Measurements from ENCODE around the gene IL10RA.

Gene IL10RA

DNA sequence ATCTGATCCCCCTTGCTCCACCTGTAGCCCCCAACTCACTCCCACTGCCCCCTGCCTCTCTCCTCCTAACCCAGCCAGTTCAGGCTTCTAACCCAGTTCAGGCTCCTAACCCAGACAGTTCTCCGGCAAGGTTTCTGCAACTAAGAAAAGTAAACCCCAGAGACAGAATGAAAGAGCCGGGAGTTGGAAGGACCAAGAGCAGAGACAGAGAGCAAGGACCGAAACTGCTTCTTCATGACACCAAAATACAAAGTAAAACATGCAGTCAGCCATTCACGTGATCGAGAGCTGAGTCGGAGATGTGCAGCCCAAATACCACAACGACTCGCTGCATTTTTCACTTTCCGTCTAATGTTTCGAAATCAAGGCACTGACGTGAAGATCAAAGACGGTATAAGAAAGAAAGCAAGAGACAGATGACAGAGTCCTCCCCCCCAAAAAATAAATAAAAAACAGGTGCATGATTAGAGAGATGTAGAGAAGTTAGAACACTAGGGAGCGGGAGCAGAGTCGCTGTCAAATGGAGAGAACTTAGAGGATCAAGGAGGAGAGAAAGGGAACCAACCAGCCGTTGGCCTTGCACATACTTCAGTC, 884 bp downstream of the IL10RA start:
- Histone ChIP-seq H3K9me3 (ENCODE audit: control insufficient read depth, low read length) (no peaks in the 10 kb centered on the region), H3K4me3 (ENCODE audit: low read depth, low read length) (peak overlapping the region; percentile 31), H3K79me2 (no peaks in the 10 kb centered on the region), H3K4me1 (no peaks in the 10 kb centered on the region), H3K27me3 (ENCODE audit: control insufficient read depth, insufficient read depth, low read length) (no peaks in the 10 kb centered on the region), H3K9ac (no peak overlapping the region), H2AFZ (no peak overlapping the region), H3K4me2 (ENCODE audit: low read length) (no peak overlapping the region), H3K27ac (no peak overlapping the region), H3K36me3 (ENCODE audit: control insufficient read depth, insufficient read depth, low read length) (no peaks in the 10 kb centered on the region)
- TF ChIP-seq, protein P1, sequence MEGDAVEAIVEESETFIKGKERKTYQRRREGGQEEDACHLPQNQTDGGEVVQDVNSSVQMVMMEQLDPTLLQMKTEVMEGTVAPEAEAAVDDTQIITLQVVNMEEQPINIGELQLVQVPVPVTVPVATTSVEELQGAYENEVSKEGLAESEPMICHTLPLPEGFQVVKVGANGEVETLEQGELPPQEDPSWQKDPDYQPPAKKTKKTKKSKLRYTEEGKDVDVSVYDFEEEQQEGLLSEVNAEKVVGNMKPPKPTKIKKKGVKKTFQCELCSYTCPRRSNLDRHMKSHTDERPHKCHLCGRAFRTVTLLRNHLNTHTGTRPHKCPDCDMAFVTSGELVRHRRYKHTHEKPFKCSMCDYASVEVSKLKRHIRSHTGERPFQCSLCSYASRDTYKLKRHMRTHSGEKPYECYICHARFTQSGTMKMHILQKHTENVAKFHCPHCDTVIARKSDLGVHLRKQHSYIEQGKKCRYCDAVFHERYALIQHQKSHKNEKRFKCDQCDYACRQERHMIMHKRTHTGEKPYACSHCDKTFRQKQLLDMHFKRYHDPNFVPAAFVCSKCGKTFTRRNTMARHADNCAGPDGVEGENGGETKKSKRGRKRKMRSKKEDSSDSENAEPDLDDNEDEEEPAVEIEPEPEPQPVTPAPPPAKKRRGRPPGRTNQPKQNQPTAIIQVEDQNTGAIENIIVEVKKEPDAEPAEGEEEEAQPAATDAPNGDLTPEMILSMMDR (IDR thresholded peaks at IDR 0.05), result no peak

DNA sequence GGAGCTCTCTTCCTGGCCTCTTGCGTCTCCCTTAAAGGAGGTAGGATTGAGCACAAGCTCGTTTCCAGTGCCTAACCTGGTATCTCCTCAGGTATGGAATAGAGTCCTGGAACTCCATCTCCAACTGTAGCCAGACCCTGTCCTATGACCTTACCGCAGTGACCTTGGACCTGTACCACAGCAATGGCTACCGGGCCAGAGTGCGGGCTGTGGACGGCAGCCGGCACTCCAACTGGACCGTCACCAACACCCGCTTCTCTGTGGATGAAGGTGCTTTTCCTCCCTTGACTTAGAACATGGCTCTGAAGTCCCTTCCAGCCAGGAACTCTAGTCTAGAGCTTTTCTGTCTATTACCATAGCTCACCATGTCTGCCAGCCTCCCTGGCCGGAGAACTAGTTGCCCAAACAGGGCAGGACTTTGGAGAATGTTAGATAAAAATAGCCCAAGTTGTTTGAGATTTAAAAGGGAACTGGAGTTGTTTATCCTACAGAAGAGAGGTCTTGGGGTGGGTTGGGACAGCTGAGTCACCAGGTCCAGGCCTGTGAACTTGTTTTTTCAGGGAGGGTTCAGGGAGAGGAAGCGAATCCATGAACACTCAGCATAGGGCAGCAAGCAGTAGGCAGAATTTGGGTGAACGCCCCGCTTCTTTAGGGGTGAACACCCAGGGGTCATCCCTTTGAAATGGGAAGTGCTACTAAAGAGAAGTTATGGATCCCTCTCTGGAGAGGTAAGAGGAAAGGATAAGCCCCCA, 3.3 kb downstream of the IL10RA start:
- H3K4me3 ChIP-seq (ENCODE audit: low read depth, low read length), result no peak overlapping the region
- H3K36me3 ChIP-seq (ENCODE audit: control insufficient read depth, insufficient read depth, low read length), result no peaks in the 10 kb centered on the region
- no peaks in the 10 kb centered on the region for H3K27me3 ChIP-seq (ENCODE audit: control insufficient read depth, insufficient read depth, low read length)
- no peaks in the 10 kb centered on the region for H3K79me2 ChIP-seq
- no peaks in the 10 kb centered on the region for H3K9me3 ChIP-seq (ENCODE audit: control insufficient read depth, low read length)
- no peak overlapping the region for H3K9ac ChIP-seq
- TF ChIP-seq, protein P1 (IDR thresholded peaks at IDR 0.05), result no peak
- no peak overlapping the region for H3K27ac ChIP-seq
- no peak overlapping the region for H3K4me2 ChIP-seq (ENCODE audit: low read length)
- no peaks in the 10 kb centered on the region for H3K4me1 ChIP-seq
- no peak overlapping the region for H2AFZ ChIP-seq

DNA sequence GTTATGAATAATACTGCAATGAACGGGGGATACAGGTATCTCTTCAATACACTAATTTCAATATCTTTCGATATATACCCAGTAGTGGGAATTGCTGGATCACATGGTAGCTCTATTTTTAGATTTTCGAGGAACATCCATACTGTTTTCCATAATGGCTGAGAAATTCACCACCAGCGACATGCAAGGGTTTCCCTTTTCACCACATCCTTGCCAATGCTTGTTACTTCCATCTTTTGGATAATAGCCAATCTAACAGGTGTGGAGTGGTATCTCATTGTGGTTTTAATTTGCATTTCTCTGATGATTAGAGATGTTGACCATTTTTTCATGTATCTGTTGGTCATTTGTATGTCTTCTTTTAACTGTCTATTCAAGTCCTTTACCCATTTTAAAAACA, 5.9 kb downstream of the IL10RA start:
- Histone ChIP-seq H2AFZ (no peak overlapping the region), H3K4me1 (no peaks in the 10 kb centered on the region), H3K9ac (no peak overlapping the region), H3K4me2 (ENCODE audit: low read length) (no peak overlapping the region), H3K27ac (no peak overlapping the region), H3K4me3 (ENCODE audit: low read depth, low read length) (no peak overlapping the region), H3K36me3 (ENCODE audit: control insufficient read depth, insufficient read depth, low read length) (no peaks in the 10 kb centered on the region), H3K27me3 (ENCODE audit: control insufficient read depth, insufficient read depth, low read length) (no peaks in the 10 kb centered on the region), H3K9me3 (ENCODE audit: control insufficient read depth, low read length) (no peaks in the 10 kb centered on the region), H3K79me2 (no peaks in the 10 kb centered on the region)
- TF ChIP-seq, protein P1 (IDR thresholded peaks at IDR 0.05), result no peak

DNA sequence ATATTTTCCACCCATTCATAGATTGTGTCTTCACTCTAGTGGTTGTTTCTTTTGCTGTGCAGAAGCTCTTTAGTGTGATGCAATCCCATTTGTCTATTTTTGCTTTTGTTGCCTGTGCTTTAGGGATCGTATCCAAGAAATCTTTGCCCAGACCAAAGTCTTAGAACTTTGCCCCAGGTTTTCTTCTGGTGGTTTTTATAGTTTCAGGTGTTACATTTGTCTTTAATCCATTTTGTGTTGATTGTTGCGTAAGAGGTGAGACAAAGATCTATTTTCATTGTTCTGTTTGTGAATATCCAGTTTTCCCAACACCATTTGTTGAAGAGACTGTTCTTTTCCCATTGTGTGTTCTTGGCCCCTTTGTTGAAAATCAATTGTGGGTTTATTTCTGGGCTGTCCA, 6.4 kb downstream of the IL10RA start:
- no peak overlapping the region for H3K9ac ChIP-seq
- no peak overlapping the region for H3K4me3 ChIP-seq (ENCODE audit: low read depth, low read length)
- no peaks in the 10 kb centered on the region for H3K4me1 ChIP-seq
- H3K36me3 ChIP-seq (ENCODE audit: control insufficient read depth, insufficient read depth, low read length), result no peaks in the 10 kb centered on the region
- H3K9me3 ChIP-seq (ENCODE audit: control insufficient read depth, low read length), result no peaks in the 10 kb centered on the region
- H3K27ac ChIP-seq, result no peak overlapping the region
- TF ChIP-seq, protein P1 (IDR thresholded peaks at IDR 0.05), result no peak
- H3K27me3 ChIP-seq (ENCODE audit: control insufficient read depth, insufficient read depth, low read length), result no peaks in the 10 kb centered on the region
- no peak overlapping the region for H2AFZ ChIP-seq
- no peak overlapping the region for H3K4me2 ChIP-seq (ENCODE audit: low read length)
- H3K79me2 ChIP-seq, result no peaks in the 10 kb centered on the region
